Chondrocyte (in vitro differentiated cells): Measurements from ENCODE around the gene MRAP. TPM values are rescaled to one million over a fixed set of nuclear protein-coding genes. Genes with fewer than 3 reads are reported as not detected.

Experiments
- DNase-seq: peaks from one replicate; pipeline ENCODE4 v3.0.0; 2021; ENCODE audit warnings: mixed read lengths, low spot score
- H3K27ac Mint-ChIP-seq: one replicate; pipeline ENCODE4 v1.8.0; 2021; ENCODE audit warnings: mild to moderate bottlenecking, moderate library complexity, mixed read lengths; ENCODE audit not compliant: unreplicated experiment
- H3K27me3 Mint-ChIP-seq: 2 replicates; pipeline ENCODE4 v1.8.0; 2021; ENCODE audit warnings: low read depth, mixed read lengths
- H3K36me3 Mint-ChIP-seq: 2 replicates; pipeline ENCODE4 v1.8.0; 2021; ENCODE audit warnings: low read depth, mixed read lengths
- H3K4me1 Mint-ChIP-seq: 2 replicates; pipeline ENCODE4 v1.8.0; 2021; ENCODE audit warnings: low read depth, mild to moderate bottlenecking, mixed read lengths
- H3K4me3 Mint-ChIP-seq: one replicate; pipeline ENCODE4 v1.8.0; 2021; ENCODE audit warnings: mild to moderate bottlenecking, moderate library complexity, mixed read lengths; ENCODE audit not compliant: unreplicated experiment
- H3K9me3 Mint-ChIP-seq: 2 replicates; pipeline ENCODE4 v1.8.0; 2021; ENCODE audit warnings: low read depth, mixed read lengths
- CTCF ChIP-seq: fragments of 200-600 bp; sonication (generic); IDR thresholded peaks from 2 replicates; pipeline ENCODE4 v1.5.0; 2021; ENCODE audit warnings: antibody characterized with exemption, mild to moderate bottlenecking, moderate library complexity
- total RNA-seq: library from RNA; stranded (reverse); gene quantifications from 3 replicates; pipeline ENCODE4 v1.2.1, GENCODE V29; 2021

MRAP gene
- total RNA-seq, 1 donor from 2014 or later = not detected

- no peaks in the 10 kb centered on the region for H3K27me3 Mint-ChIP-seq
- TF ChIP-seq CTCF = no peak
- no peak overlapping the region for H3K27ac Mint-ChIP-seq
- H3K9me3 Mint-ChIP-seq = no peaks in the 10 kb centered on the region
- H3K36me3 Mint-ChIP-seq = peaks cover 27% of the 10 kb centered on the region
- H3K4me1 Mint-ChIP-seq = no peaks in the 10 kb centered on the region
- H3K4me3 Mint-ChIP-seq = no peak overlapping the region
- no peak for DNase-seq
Measured at GRCh38 chr21:32316361-32317215, 17.9 kb downstream of the MRAP start.

- TF ChIP-seq CTCF = no peak
- Mint-ChIP-seq H3K4me3 (no peak overlapping the region), H3K27me3 (no peaks in the 10 kb centered on the region), H3K9me3 (no peaks in the 10 kb centered on the region), H3K36me3 (peaks cover 30% of the 10 kb centered on the region), H3K27ac (no peak overlapping the region), H3K4me1 (no peaks in the 10 kb centered on the region)
- no peak for DNase-seq
Measured at GRCh38 chr21:32317726-32318125, 19.1 kb downstream of the MRAP start.

GRCh38 chr21:32319012-32319411 lies 20.4 kb downstream of the MRAP start:
- no peaks in the 10 kb centered on the region for H3K4me1 Mint-ChIP-seq
- no peak for TF ChIP-seq CTCF
- H3K27ac Mint-ChIP-seq = no peak overlapping the region
- no peaks in the 10 kb centered on the region for H3K9me3 Mint-ChIP-seq
- no peak overlapping the region for H3K4me3 Mint-ChIP-seq
- H3K27me3 Mint-ChIP-seq = no peaks in the 10 kb centered on the region
- no peak for DNase-seq
- H3K36me3 Mint-ChIP-seq = peaks cover 36% of the 10 kb centered on the region

GRCh38 chr21:32320059-32320458 lies 21.4 kb downstream of the MRAP start:
- TF ChIP-seq CTCF = no peak
- no peak overlapping the region for H3K27ac Mint-ChIP-seq
- no peak for DNase-seq

GRCh38 chr21:32320726-32321125 lies 22.1 kb downstream of the MRAP start:
- no peak for TF ChIP-seq CTCF
- peaks cover 48% of the 10 kb centered on the region for H3K36me3 Mint-ChIP-seq
- no peak overlapping the region for H3K27ac Mint-ChIP-seq
- no peak overlapping the region for H3K4me3 Mint-ChIP-seq
- H3K9me3 Mint-ChIP-seq = no peaks in the 10 kb centered on the region
- no peaks in the 10 kb centered on the region for H3K27me3 Mint-ChIP-seq
- DNase-seq = no peak
- no peaks in the 10 kb centered on the region for H3K4me1 Mint-ChIP-seq

More at GRCh38 chr21:32320059-32320458, 21.4 kb downstream of the MRAP start:
- Mint-ChIP-seq H3K36me3 (peaks cover 44% of the 10 kb centered on the region), H3K9me3 (no peaks in the 10 kb centered on the region), H3K4me1 (no peaks in the 10 kb centered on the region), H3K4me3 (no peak overlapping the region), H3K27me3 (no peaks in the 10 kb centered on the region)
